KMS-11 (cell line): ENCODE data around the gene GPC3.

ENCODE experiments used
- H2AFZ ChIP-seq: fragments of 200-600 bp; sonication (generic); 2 replicates; pipeline ENCODE4 v1.6.1; 2016; ENCODE audit warnings: antibody characterized with exemption, mixed run types, low read depth
- H3K27ac ChIP-seq: fragments of 200-600 bp; sonication (generic); 2 replicates; pipeline ENCODE4 v1.6.1; 2016; ENCODE audit warnings: mild to moderate bottlenecking, mixed run types
- H3K27me3 ChIP-seq: fragments of 200-600 bp; sonication (generic); 2 replicates; pipeline ENCODE4 v1.6.1; 2017; ENCODE audit warnings: mild to moderate bottlenecking, low read depth, mixed run types, moderate library complexity; ENCODE audit not compliant: insufficient read depth
- H3K36me3 ChIP-seq: fragments of 200-600 bp; sonication (generic); 2 replicates; pipeline ENCODE4 v1.6.1; 2017; ENCODE audit warnings: mild to moderate bottlenecking, mixed run types; ENCODE audit not compliant: insufficient read depth
- H3K4me1 ChIP-seq: fragments of 200-600 bp; sonication (generic); 2 replicates; pipeline ENCODE4 v1.6.1; 2016; ENCODE audit warnings: mild to moderate bottlenecking, low read depth, mixed run types; ENCODE audit not compliant: poor library complexity, severe bottlenecking
- H3K4me2 ChIP-seq: fragments of 200-600 bp; sonication (generic); 2 replicates; pipeline ENCODE4 v1.7.0; 2016; ENCODE audit warnings: mild to moderate bottlenecking, mixed run types
- H3K4me3 ChIP-seq: fragments of 200-600 bp; sonication (generic); IDR thresholded peaks from 2 replicates; pipeline ENCODE4 v1.6.1; 2017; ENCODE audit warnings: low read depth, low read length, mixed read lengths; ENCODE audit not compliant: insufficient read depth
- H3K79me2 ChIP-seq: fragments of 200-600 bp; sonication (generic); 2 replicates; pipeline ENCODE4 v1.6.1; 2016; ENCODE audit warnings: low read depth, mixed run types; ENCODE audit not compliant: insufficient read depth
- H3K9ac ChIP-seq: fragments of 200-600 bp; sonication (generic); 2 replicates; pipeline ENCODE4 v1.6.1; 2016; ENCODE audit warnings: mild to moderate bottlenecking, mixed run types
- H4K20me1 ChIP-seq: fragments of 200-600 bp; sonication (generic); 2 replicates; pipeline ENCODE4 v1.6.1; 2016; ENCODE audit warnings: mild to moderate bottlenecking, mixed run types; ENCODE audit not compliant: insufficient read depth
- CTCF ChIP-seq: fragments of 200-600 bp; sonication (generic); conservative IDR thresholded peaks from 2 replicates; pipeline ENCODE4 v1.6.1; 2017; ENCODE audit warnings: low read depth, mild to moderate bottlenecking, antibody characterized with exemption, low read length, moderate library complexity, mixed read lengths

GPC3 gene

GRCh38 chrX:133983256-133983973 is 2.0 kb downstream of the GPC3 start:
- Histone ChIP-seq H3K4me2 (no peak overlapping the region), H2AFZ (no peak overlapping the region), H3K36me3 (no peaks in the 10 kb centered on the region), H3K4me3 (no peak overlapping the region), H3K27ac (no peak overlapping the region), H3K9ac (no peak overlapping the region), H3K79me2 (no peaks in the 10 kb centered on the region), H3K27me3 (no peaks in the 10 kb centered on the region), H4K20me1 (no peaks in the 10 kb centered on the region), H3K4me1 (no peaks in the 10 kb centered on the region)
- no peak for TF ChIP-seq CTCF

- H3K4me1 ChIP-seq = no peaks in the 10 kb centered on the region
- H3K9ac ChIP-seq = no peak overlapping the region
- no peaks in the 10 kb centered on the region for H4K20me1 ChIP-seq
- H2AFZ ChIP-seq = no peak overlapping the region
- H3K36me3 ChIP-seq = no peaks in the 10 kb centered on the region
- H3K4me3 ChIP-seq = no peak overlapping the region
- TF ChIP-seq CTCF = no peak
- H3K27ac ChIP-seq = no peak overlapping the region
- H3K27me3 ChIP-seq = no peaks in the 10 kb centered on the region
- no peak overlapping the region for H3K4me2 ChIP-seq
- H3K79me2 ChIP-seq = no peaks in the 10 kb centered on the region
Observed at GRCh38 chrX:133981924-133982323, 3.5 kb downstream of the GPC3 start.

GRCh38 chrX:133980832-133981588 is 4.4 kb downstream of the GPC3 start:
- no peak for TF ChIP-seq CTCF
- Histone ChIP-seq H4K20me1 (no peaks in the 10 kb centered on the region), H3K4me1 (no peaks in the 10 kb centered on the region)

GRCh38 chrX:133980406-133980805 is 5.0 kb downstream of the GPC3 start:
- H3K79me2 ChIP-seq = no peaks in the 10 kb centered on the region

More at GRCh38 chrX:133980832-133981588, 4.4 kb downstream of the GPC3 start:
- Histone ChIP-seq H3K79me2 (no peaks in the 10 kb centered on the region), H3K36me3 (no peaks in the 10 kb centered on the region), H3K27ac (no peak overlapping the region), H3K27me3 (no peaks in the 10 kb centered on the region), H3K9ac (no peak overlapping the region), H3K4me2 (no peak overlapping the region), H3K4me3 (no peak overlapping the region), H2AFZ (no peak overlapping the region)

More at GRCh38 chrX:133980406-133980805, 5.0 kb downstream of the GPC3 start:
- no peaks in the 10 kb centered on the region for H3K4me1 ChIP-seq
- H3K36me3 ChIP-seq = no peaks in the 10 kb centered on the region
- H3K4me2 ChIP-seq = no peak overlapping the region
- no peaks in the 10 kb centered on the region for H3K27me3 ChIP-seq
- no peak overlapping the region for H3K27ac ChIP-seq
- H4K20me1 ChIP-seq = no peaks in the 10 kb centered on the region
- no peak for TF ChIP-seq CTCF
- H3K4me3 ChIP-seq = no peak overlapping the region
- no peak overlapping the region for H2AFZ ChIP-seq
- no peak overlapping the region for H3K9ac ChIP-seq
